Sciatic nerve (tissue), 2 donors: ENCODE data around the gene WT1. TPM values are rescaled to one million over a fixed set of nuclear protein-coding genes. Genes with fewer than 3 reads are reported as not detected.

ENCODE experiments used
- ATAC-seq: fragments of 200-7000 bp; cut with Tn5 transposase; one replicate; pipeline ENCODE4 v1.9.1; 2020; ENCODE audit warnings: mild to moderate bottlenecking, moderate library complexity
- DNase-seq: peaks from one replicate; pipeline ENCODE4 v3.0.0-alpha.2; 2020; ENCODE audit warnings: low spot score
- intact Hi-C: fragments of 100-400 bp; cut with DNase I; formaldehyde crosslinking; loops from one replicate; pipeline ENCODE4 v1.14.2; 2022
- total RNA-seq: library from RNA; stranded (reverse); fragmentation: NEBNext Ultra II Directional; extraction: Animal tissue kit (Norgen Biotek cat#: 25700); gene quantifications from one replicate; pipeline ENCODE4 v1.2.1, GENCODE V29; 2021
- donor health status: DM: no; HTN: no; CAD: no.
- donor health status: DM: no; HTN: no; CAD: no.

Gene WT1
- total RNA-seq, 1 donor from 2014 or later = 0.98 TPM

DNA sequence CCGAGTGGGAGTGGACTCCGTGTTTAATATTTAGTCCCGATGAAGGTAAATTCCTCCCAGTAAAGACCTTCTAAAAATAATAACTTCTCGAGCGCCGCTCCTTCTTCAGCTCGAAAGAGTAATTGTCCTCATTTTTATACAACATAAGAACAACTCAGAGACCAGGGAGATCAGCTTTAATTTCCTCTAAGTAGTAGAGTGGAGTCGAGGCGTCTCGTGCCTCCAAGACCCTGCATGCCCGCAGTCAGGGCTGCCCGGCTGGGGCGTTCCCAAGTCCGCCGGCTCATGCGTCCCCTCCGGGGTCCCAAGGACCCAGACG lies 7.8 kb downstream of the WT1 start:
- intact Hi-C loops = no loop called here
- ATAC-seq = no peak
- DNase-seq = no peak

DNA sequence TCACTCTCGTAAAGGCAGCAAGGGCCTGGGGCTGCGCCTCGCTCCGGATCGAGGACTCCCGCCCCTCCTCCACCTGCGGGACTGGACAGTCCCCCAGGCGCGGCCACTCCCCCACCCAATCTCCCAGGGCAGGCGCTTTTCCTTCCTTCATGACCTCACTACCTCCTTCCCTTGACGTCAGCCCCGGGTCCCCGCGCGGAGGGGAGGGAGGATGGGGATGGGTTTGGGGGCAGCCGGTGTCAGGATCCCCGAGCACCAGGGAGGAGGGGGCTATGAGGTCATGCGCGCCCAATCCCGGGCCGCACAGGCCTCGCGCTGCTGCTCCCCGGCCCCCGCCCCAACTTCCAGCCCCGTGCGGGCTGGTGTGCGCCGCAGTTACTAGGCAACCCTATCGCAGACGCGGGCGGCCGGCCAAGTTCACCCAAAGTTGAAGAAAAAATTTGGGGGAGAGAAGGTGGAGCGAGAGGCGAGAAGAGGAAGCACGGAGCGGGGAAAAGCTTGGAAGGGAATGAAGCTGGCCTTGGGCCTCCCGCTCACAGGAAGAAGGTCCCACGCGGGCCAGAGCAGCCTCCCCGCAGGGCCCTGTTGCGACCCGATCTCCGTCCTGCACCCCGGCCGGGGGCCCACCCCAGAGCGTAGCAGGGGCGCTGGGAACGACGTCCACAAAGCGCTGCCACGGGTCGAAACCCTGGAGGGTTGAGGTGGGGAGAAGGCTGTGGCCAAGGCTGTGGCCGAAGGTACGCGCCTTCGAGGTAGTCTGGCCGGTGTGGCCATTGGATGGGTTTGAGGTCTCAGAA lies 8.3 kb downstream of the WT1 start:
- intact Hi-C loops = no loop called here
- ATAC-seq (peak; percentile 18), DNase-seq (no peak)

DNA sequence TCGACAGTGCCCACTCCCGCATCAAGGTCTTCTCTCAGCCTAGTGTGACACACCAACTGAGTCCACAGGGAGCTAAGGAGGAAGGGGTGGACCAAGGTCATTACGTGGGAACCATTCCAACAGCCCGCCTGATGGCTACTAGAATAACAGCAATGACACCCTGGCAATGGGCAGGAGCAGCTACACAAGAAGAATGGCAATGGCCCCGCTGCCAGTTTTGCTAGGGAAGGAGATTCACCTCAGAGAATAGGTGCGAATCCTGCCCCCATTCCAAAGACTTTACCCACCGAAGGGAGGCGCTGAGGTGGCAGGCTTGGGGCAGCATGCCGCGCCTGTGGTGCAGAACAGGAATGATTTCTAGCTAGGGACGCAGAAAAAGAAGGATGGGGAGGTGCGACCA lies 9.1 kb downstream of the WT1 start:
- intact Hi-C loops = no loop called here
- ATAC-seq = no peak

DNA sequence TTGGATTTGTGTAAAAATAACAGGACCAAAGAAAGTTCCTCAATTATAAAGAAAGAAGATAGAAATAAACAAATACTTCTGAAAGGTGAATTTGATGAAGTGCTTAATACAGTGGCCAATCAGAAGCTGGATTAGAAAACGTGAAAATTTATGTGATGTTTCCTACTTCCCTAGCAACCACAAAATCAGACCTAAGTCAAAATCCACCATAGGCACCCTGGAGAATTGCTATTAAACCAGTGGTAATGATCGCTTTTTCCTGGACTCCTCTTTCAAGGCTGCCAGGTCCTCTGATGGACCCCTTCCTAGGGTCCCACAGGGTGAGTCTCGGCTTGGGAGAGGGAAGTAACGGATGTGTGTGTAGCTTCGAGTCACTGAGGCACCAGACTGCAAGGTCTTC lies 9.6 kb downstream of the WT1 start:
- DNase-seq (no peak), ATAC-seq (no peak)
- intact Hi-C loops = no loop called here

More for the DNA sequence above, 9.1 kb downstream of the WT1 start:
- DNase-seq = no peak

DNA sequence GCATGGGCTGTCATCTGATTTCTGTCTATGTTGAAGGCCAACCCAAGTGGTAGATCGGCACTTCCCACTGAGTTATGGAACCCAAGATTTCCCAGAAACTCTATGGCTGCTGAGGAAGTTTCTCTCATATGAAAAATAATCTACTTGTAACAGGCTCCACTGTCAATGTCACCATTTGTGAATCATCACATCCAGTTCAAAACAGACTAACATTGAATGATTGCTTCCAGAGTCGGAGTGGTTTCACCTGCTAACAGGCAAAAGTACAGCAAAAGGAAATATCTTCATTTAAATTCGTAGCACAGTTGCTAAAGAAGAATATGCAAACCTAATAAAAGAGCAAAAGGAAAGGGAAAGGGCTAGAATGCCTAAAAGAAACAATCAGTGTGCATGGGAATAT lies 12.8 kb downstream of the WT1 start:
- intact Hi-C loops = no loop called here
- DNase-seq (no peak), ATAC-seq (no peak)

DNA sequence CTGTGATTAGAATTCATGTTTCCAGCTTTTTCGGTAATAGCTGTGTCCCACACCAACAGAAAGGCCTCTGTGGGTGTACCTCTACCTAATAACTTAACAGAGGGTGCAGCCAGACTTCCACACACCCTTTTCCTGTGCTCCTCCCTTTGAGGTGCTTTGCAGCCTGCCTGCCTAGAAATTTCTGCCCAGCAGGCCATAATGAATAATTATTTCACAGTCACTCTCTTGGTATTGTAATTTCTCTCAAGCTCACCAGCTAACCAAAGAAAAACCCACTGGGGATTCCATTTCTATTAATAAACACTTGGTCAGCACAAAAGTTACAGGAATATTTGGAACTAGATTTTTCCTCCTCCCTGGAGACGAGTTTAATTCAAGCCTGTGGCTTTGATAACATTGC lies 13.3 kb downstream of the WT1 start:
- intact Hi-C loops = no loop called here
- ATAC-seq = no peak
- no peak for DNase-seq

DNA sequence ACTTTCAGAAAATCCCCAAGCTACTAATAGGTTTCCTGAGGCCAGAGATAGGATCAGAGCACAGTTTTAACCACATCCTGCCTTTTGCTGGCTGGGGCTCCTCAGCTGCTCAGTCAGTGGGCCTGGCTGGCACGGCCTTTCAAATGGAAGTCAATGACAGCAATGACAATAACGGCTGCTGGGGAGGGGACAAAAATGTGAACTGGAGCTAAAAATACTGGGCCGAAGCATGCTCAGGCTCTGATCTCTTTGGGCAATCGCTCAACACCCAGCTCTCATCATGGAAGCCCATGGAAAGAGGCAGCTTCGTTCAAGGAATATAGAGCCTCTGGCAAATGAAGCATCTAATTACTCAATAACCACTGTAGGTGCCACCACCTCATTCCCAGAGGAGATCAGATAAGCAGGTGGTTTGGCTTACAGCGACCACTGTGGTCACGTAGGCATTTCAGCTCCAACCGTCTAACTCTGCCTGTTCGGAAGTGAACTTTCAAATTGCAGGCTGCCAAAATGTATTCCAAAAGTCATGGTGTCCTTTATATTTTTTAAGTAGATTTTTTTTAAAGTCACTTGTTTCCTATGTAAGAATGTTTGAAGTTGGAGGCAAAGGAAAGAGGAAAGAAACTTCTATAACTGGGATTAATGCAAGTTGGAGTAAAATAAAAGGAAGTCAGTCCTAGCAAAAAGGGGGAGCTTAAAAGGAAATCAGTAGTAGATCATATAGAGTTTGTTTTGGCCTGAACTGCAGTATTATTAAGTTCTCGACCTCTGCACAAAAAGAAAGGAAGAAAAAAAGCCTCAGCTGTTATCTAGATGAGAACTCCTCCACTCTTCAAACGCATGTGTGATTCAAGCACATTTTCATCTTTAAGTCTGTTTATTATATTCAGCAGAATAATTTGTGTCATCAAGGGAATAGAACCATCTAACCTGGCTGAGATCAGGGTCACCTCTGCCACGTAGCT lies 14.1 kb downstream of the WT1 start:
- DNase-seq (no peak), ATAC-seq (no peak)
- intact Hi-C loops = no loop called here

DNA sequence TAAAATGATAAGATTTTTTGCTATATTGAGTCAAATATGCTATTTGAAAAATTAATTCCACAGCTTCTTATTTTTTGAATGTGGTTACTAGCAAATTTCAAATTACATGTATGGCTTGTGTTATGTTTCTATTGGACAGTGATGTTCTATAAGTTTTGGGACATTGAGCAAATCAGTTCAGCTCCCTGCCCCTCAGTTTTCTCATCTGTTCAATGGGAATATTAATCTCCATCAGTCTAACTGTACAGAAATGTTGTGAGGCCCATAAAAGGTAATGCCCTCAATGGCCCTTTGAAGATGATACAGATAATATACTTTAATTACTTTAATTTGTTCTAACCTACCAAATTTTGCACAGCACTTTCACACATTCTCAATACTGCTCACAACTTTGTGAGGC lies 15.2 kb downstream of the WT1 start:
- intact Hi-C loops = no loop called here
- ATAC-seq (no peak), DNase-seq (no peak)

DNA sequence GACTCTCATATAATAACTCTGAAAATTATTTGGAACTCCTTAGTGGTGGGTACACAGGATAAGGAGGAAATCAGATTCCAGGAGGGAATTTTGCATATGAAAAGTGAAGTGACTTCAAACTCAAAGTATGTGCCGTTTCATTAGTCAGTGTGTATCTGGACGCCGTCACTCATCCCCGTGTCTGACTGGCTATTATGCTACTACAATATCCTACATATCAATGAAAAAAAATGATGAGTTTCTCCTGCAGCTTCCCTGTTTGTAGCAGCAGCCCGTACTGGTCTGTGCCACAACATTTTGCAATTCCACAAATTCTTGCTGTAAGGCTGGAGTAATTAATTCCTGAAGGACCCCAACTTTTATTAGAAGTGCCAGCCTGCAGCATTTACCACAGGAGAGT lies 16.5 kb downstream of the WT1 start:
- no peak for ATAC-seq
- no peak for DNase-seq
- intact Hi-C loops = no loop called here

DNA sequence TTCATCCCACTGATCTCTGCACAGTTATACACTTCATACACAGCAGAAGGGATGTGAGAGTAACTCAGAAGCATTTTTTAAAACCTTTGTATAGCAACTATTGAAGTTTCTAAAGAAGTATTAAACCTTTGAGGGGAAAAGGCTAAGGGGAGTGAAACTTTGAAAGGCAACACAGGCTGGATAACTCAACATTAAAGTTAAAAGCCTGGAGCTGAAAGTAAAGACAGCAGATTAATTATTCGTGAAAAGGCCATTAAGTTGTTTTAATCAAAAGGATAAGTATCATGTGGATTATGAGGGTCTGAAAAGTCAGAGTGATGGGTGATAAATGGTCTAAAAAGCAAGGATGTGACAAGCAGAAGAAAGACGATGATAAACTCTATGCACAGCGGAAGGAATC lies 17.5 kb downstream of the WT1 start:
- DNase-seq (no peak), ATAC-seq (no peak)
- intact Hi-C loops = no loop called here

DNA sequence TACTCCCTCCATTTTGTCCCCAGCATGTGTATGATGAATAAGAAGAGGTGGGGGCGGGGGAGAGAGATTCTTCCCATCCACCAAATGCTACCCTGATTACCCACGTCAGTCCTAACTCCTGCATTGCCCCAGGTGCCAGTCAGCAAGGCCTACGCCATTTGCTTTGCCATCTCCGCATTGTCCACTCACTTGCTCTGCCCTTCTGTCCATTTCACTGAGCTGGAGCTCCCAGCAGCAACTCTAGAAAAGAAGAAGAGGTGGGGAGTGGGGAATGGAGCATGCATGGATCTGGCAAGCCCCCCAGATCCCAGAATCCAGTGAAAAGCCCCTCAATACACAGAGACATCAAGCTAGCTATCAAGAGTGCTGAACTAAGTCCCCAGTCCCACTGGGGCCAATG lies 19.0 kb downstream of the WT1 start:
- intact Hi-C loops = no loop called here
- DNase-seq (no peak), ATAC-seq (no peak)

DNA sequence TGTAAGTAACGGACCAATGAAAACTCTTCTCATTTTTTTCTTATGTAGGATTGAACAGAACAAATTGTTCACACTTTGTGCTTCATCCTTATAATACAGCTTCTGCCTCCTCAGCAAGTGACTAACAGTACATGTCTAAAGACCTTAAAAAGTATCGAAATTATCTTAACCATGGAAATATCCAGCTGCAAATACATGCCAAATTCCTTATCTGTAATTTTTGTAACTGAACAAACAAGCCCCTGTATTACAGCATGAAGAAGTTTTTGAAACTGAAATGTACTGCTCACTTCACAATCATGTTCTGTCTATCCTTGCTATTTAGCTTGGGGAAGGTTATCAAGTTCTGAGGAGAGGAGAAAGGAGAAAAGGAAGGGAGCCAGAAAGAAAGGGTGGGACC lies 20.4 kb downstream of the WT1 start:
- intact Hi-C loops = no loop called here
- no peak for DNase-seq
- ATAC-seq = no peak

DNA sequence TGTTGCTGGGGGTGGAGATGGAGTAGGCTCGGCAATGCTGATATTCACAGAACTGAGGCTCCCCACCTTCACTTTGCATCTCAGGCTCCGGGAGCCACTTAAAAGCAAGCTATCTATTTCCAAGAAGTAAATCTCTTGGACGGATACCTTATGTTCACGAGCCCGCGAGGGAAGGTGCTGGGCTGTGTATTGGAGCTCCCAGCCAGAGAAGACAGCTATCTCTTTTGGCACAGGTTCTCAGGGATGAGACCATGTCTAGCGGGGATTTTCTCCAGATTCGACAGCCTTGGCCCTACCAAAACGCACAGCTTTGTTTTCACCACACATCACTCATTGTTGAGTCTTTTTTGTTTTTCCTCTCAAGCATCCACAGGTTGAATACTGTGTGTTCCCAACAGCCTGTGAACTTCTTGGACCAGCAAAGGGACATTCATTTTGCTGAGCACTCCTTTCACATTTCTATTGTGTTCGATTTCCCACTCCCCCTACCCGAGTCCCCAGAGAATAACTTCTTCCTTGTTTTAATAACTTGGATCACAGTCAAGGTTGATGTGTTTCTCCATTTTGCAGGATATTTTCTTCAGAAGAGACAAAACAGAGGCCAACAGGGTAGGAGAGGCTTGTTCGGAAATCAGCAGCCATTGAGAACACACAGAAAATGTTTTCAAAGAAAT lies 23.3 kb downstream of the WT1 start:
- DNase-seq (no peak), ATAC-seq (no peak)
- intact Hi-C loops = no loop called here

DNA sequence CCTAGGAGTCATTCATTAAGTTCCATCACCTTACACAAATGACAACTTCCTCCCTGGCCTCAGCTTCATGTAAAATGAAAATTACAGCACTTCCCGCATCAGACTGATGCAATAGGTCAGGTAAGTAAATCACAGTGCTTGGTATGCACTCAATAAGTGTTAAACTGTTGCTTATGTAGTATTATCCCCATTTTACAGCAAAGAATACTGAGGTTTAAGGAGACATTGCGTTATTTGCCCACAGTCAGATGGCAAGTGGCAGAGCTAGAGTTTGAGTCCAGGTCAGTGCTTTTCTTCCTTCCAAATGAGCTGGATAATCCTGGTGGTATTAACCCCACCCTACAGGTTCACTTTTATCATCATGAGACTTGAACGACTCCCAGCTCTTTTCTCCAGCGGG lies 29.7 kb downstream of the WT1 start:
- ATAC-seq = no peak
- intact Hi-C loops = no loop called here
- DNase-seq = no peak

DNA sequence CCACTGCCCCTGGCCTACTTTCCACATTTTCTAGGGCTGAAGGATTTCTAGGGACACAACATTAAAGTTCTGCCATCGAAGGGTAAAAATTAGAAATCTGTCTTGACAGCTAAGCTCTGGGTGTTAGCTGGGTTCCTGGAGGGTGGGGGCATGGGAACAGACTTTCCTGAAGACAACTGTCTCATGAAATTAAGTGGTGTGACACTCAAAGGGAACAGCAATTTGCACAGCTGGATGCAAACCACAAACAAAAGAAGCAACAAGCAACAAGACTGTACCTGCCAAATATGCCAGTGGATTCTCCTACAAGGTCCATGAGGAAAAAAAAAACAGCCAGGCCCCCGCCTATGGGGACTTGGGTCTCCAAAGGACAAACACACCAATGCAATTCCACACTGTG lies 32.5 kb downstream of the WT1 start:
- ATAC-seq (no peak), DNase-seq (no peak)
- intact Hi-C loops = no loop called here

DNA sequence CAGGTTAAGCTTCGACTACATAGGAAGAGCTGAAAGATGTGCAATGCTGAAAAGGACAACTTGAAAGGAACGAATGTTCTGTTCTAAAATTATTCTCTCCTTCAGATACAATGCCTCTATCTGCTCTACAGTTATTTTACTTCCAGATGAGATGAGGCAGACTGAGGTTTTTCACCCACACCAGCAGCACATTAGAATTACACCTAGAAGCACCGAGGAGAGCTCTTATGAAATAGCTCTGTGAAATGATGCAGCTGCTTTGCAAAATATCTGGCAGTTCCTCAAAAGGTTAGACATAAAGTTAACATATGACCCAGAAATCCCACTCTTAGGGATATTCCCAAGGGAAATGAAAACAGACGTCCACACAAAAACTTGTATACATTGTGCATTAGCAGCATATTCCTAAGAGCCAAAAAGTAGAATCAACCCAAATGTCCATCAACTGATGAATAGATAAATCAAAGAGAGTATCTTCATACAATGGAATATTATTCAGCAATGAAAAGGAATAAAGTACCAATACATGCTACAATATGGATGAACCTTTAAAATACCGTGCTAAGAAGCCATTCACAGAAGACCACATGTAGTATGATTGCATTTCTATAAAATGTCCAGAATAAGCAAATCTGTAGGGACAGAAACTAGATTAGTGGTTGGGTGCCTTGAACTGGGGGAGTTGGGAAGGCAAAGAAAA lies 34.5 kb downstream of the WT1 start:
- ATAC-seq (no peak), DNase-seq (no peak)
- intact Hi-C loops = no loop called here

DNA sequence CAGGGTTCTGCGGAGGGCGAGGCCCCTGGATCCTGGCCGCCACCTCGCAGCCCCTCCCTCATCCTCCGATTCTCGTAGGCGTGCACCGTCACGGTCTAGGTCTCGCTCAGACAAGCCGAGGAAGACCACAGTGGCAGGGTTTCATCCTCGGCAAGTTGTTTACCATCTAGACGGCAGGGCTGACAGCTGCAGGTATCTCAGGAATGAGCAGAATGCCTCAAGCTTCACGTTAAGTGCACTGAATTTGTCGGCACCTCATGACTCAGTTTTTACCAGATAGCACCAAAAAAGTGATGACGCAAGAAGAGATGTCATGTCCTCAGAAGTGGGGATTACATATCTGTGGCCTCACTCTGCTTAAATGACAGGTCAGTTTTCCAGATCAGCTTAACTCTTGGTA lies 35.1 kb downstream of the WT1 start:
- DNase-seq = no peak
- no peak for ATAC-seq
- intact Hi-C loops = no loop called here

DNA sequence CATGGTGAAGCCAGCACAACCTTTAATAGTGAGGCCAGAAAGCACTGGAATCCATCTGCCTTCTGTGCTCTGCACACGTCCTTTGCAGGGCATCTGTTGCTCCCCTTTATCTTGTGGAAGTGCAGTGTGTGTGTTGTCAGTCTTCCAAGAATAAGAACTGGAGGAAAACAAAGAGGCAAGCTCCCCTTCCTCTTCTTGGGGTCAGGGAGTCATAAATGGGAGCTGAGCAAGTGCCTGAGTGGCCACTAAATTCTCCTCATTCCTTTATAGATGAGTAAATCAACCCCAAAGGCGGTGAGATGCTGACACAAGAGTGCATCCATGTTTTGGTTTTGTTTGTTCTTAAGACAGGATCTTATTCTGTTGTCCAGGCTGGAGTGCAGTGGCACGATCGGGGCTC lies 38.3 kb downstream of the WT1 start:
- DNase-seq (no peak), ATAC-seq (no peak)
- intact Hi-C loops = no loop called here

DNA sequence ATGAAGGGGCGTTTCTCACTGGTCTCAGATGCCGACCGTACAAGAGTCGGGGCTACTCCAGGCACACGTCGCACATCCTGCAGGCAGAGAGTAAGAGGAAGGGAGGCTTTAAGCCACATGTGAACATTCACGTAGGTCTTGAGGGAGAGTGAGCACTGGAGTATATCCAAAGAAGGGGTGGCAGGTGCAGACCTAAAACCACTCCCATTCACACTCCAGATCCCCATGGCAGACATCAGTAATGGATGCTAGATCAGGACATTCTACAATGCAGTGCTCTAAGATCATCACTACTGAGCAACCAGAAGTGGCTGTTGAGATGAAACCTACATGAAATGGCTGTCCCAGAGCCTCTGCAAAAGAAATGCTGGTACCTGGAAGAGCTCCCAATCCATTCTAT lies 39.0 kb downstream of the WT1 start:
- DNase-seq = no peak
- ATAC-seq = no peak
- intact Hi-C loops = no loop called here
